Measurements from ENCODE around the gene CPVL.
A peak's percentile ranks its signal among the peaks of the same experiment; 100 is the strongest.

Gene CPVL

GRCh38 chr7:29084832-29085231 lies 61.5 kb downstream of the CPVL start:
- Histone ChIP-seq H3K9me3 (replicated peaks in 1 of 11) (no peaks in the 10 kb centered on the region), H3K4me2 (peak overlapping the region in 7 of 11 experiments; percentile 10 to 60 (median 39); a peak in 10 of 22 replicates), H3K27me3 (peaks cover 0 to 84% (median 0%) of the 10 kb centered on the region in 11 experiments; a peak in 8 of 22 replicates), H4K20me1 (peaks cover 0 to 3% (median 0%) of the 10 kb centered on the region in 11 experiments; a peak in 4 of 22 replicates), H3K9ac (no peak overlapping the region), H3K4me1 (peaks cover 6 to 33% (median 17%) of the 10 kb centered on the region in 10 experiments; a peak in 19 of 20 replicates), H3K27ac (no peak overlapping the region), H3K36me3 (no peaks in the 10 kb centered on the region), H3K4me3 (no peak overlapping the region)
- no peak for TF ChIP-seq Cebpa-rat (IDR thresholded peaks at IDR 0.05)

- no peak overlapping the region for H3K9ac ChIP-seq
- no peak for TF ChIP-seq Cebpa-rat (IDR thresholded peaks at IDR 0.05)
- H3K4me2 ChIP-seq, result no peak overlapping the region
- peaks cover 0 to 3% (median 0%) of the 10 kb centered on the region in 11 experiments; a peak in 4 of 22 replicates for H4K20me1 ChIP-seq
- H3K27ac ChIP-seq, result no peak overlapping the region
- no peaks in the 10 kb centered on the region for H3K36me3 ChIP-seq
- H3K27me3 ChIP-seq, result peaks cover 0 to 92% (median 0%) of the 10 kb centered on the region in 11 experiments; a peak in 8 of 22 replicates
- H3K4me1 ChIP-seq, result peaks cover 0 to 15% (median 5%) of the 10 kb centered on the region in 10 experiments; a peak in 13 of 20 replicates
- H3K9me3 ChIP-seq (replicated peaks in 1 of 11), result no peaks in the 10 kb centered on the region
- no peak overlapping the region for H3K4me3 ChIP-seq
Observed at GRCh38 chr7:29080803-29081202, 65.5 kb downstream of the CPVL start.

GRCh38 chr7:29078311-29079260 lies 67.8 kb downstream of the CPVL start:
- no peaks in the 10 kb centered on the region for H3K4me1 ChIP-seq
- peaks cover 0 to 100% (median 0%) of the 10 kb centered on the region in 11 experiments; a peak in 8 of 22 replicates for H3K27me3 ChIP-seq
- no peaks in the 10 kb centered on the region for H3K36me3 ChIP-seq
- no peak overlapping the region for H3K4me2 ChIP-seq
- TF ChIP-seq Cebpa-rat (IDR thresholded peaks at IDR 0.05), result no peak
- no peak overlapping the region for H3K27ac ChIP-seq
- H3K4me3 ChIP-seq, result no peak overlapping the region
- no peaks in the 10 kb centered on the region for H3K9me3 ChIP-seq (replicated peaks in 1 of 11)
- no peak overlapping the region for H3K9ac ChIP-seq
- no peaks in the 10 kb centered on the region; a peak in 1 of 22 replicates for H4K20me1 ChIP-seq

GRCh38 chr7:29077854-29078253 lies 68.5 kb downstream of the CPVL start:
- H4K20me1 ChIP-seq, result no peaks in the 10 kb centered on the region; a peak in 1 of 22 replicates

GRCh38 chr7:29077176-29077575 lies 69.2 kb downstream of the CPVL start:
- no peak overlapping the region for H3K27ac ChIP-seq
- no peaks in the 10 kb centered on the region for H3K36me3 ChIP-seq
- H3K9ac ChIP-seq, result no peak overlapping the region
- H3K4me1 ChIP-seq, result no peaks in the 10 kb centered on the region
- peaks cover 0 to 100% (median 0%) of the 10 kb centered on the region in 11 experiments; a peak in 7 of 22 replicates for H3K27me3 ChIP-seq
- H3K9me3 ChIP-seq (replicated peaks in 1 of 11), result peaks cover 0 to 5% (median 0%) of the 10 kb centered on the region in 11 experiments; a peak in 1 of 22 replicates
- no peak overlapping the region for H3K4me3 ChIP-seq
- TF ChIP-seq Cebpa-rat (IDR thresholded peaks at IDR 0.05), result no peak
- H4K20me1 ChIP-seq, result no peaks in the 10 kb centered on the region; a peak in 1 of 22 replicates
- no peak overlapping the region for H3K4me2 ChIP-seq

More at GRCh38 chr7:29077854-29078253, 68.5 kb downstream of the CPVL start:
- Histone ChIP-seq H3K9ac (no peak overlapping the region), H3K36me3 (no peaks in the 10 kb centered on the region), H3K4me3 (no peak overlapping the region), H3K9me3 (replicated peaks in 1 of 11) (peaks cover 0 to 5% (median 0%) of the 10 kb centered on the region in 11 experiments; a peak in 1 of 22 replicates), H3K27ac (no peak overlapping the region), H3K4me1 (no peaks in the 10 kb centered on the region), H3K4me2 (no peak overlapping the region), H3K27me3 (peaks cover 0 to 100% (median 0%) of the 10 kb centered on the region in 11 experiments; a peak in 8 of 22 replicates)
- no peak for TF ChIP-seq Cebpa-rat (IDR thresholded peaks at IDR 0.05)

GRCh38 chr7:29076631-29077030 lies 69.7 kb downstream of the CPVL start:
- H3K27ac ChIP-seq, result no peak overlapping the region

GRCh38 chr7:29075606-29076005 lies 70.7 kb downstream of the CPVL start:
- Histone ChIP-seq H3K4me3 (no peak overlapping the region), H3K27me3 (peaks cover 0 to 99% (median 0%) of the 10 kb centered on the region in 11 experiments; a peak in 6 of 22 replicates), H3K27ac (no peak overlapping the region), H3K4me1 (no peaks in the 10 kb centered on the region), H3K9ac (no peak overlapping the region), H4K20me1 (no peaks in the 10 kb centered on the region; a peak in 1 of 22 replicates), H3K4me2 (no peak overlapping the region), H3K9me3 (replicated peaks in 1 of 11) (peaks cover 0 to 5% (median 0%) of the 10 kb centered on the region in 11 experiments; a peak in 1 of 22 replicates), H3K36me3 (no peaks in the 10 kb centered on the region)
- TF ChIP-seq Cebpa-rat (IDR thresholded peaks at IDR 0.05), result no peak

More at GRCh38 chr7:29076631-29077030, 69.7 kb downstream of the CPVL start:
- Histone ChIP-seq H3K4me2 (no peak overlapping the region), H3K36me3 (no peaks in the 10 kb centered on the region), H3K9me3 (replicated peaks in 1 of 11) (peaks cover 0 to 5% (median 0%) of the 10 kb centered on the region in 11 experiments; a peak in 1 of 22 replicates), H4K20me1 (no peaks in the 10 kb centered on the region; a peak in 1 of 22 replicates), H3K4me1 (no peaks in the 10 kb centered on the region), H3K9ac (no peak overlapping the region), H3K4me3 (no peak overlapping the region), H3K27me3 (peaks cover 0 to 100% (median 0%) of the 10 kb centered on the region in 11 experiments; a peak in 6 of 22 replicates)
- no peak for TF ChIP-seq Cebpa-rat (IDR thresholded peaks at IDR 0.05)

GRCh38 chr7:29071203-29071874 lies 75.0 kb downstream of the CPVL start:
- no peaks in the 10 kb centered on the region for H3K36me3 ChIP-seq
- H3K4me3 ChIP-seq, result no peak overlapping the region
- peaks cover 0 to 20% (median 0%) of the 10 kb centered on the region in 11 experiments; a peak in 6 of 22 replicates for H3K9me3 ChIP-seq (replicated peaks in 1 of 11)
- no peaks in the 10 kb centered on the region for H3K4me1 ChIP-seq
- no peak for TF ChIP-seq Cebpa-rat (IDR thresholded peaks at IDR 0.05)
- peaks cover 0 to 87% (median 0%) of the 10 kb centered on the region in 11 experiments; a peak in 4 of 22 replicates for H3K27me3 ChIP-seq
- H4K20me1 ChIP-seq, result no peaks in the 10 kb centered on the region
- no peak overlapping the region for H3K9ac ChIP-seq
- H3K4me2 ChIP-seq, result no peak overlapping the region
- no peak overlapping the region for H3K27ac ChIP-seq
